SK-N-SH treated with all-trans-retinoic acid at 6 μM for 48 hours (cell line): Measurements from ENCODE around the gene SLCO1A2.

Experiments used
- ARNTL ChIP-seq: fragments of 450-650 bp; formaldehyde crosslinking; IDR thresholded peaks from 2 replicates; pipeline ENCODE4 v1.5.0; 2020; ENCODE audit warnings: low read depth, mild to moderate bottlenecking, moderate library complexity, borderline replicate concordance
- CSDC2 ChIP-seq: fragments of 250-450 bp; sonication (Bioruptor Pico); IDR thresholded peaks from 2 replicates; pipeline ENCODE4 v1.5.0; 2020; ENCODE audit warnings: mild to moderate bottlenecking, moderate library complexity
- GLIS3 ChIP-seq: fragments of 250-450 bp; sonication (Bioruptor Pico); IDR thresholded peaks from 2 replicates; pipeline ENCODE4 v1.5.0; 2020; ENCODE audit warnings: mild to moderate bottlenecking, moderate library complexity
- ISL1 ChIP-seq: fragments of 250-450 bp; sonication (Bioruptor Pico); IDR thresholded peaks from 2 replicates; pipeline ENCODE4 v2.1.2; 2022; ENCODE audit warnings: mild to moderate bottlenecking, moderate library complexity
- OSR1 ChIP-seq: fragments of 250-450 bp; sonication (Bioruptor Pico); IDR thresholded peaks from 2 replicates; pipeline ENCODE4 v1.8.0; 2022; ENCODE audit warnings: moderate library complexity, mild to moderate bottlenecking, inconsistent platforms
- RARB ChIP-seq: fragments of 250-450 bp; sonication (Bioruptor Pico); IDR thresholded peaks from 2 replicates; pipeline ENCODE4 v1.8.0; 2021; ENCODE audit warnings: mild to moderate bottlenecking, moderate library complexity
- ZC3H10 ChIP-seq: fragments of 250-450 bp; sonication (Bioruptor Pico); IDR thresholded peaks from 2 replicates; pipeline ENCODE4 v1.5.1; 2021; ENCODE audit warnings: mild to moderate bottlenecking, moderate library complexity
- ZFP30 ChIP-seq: fragments of 450-650 bp; formaldehyde crosslinking; IDR thresholded peaks from 2 replicates; pipeline ENCODE4 v1.5.0; 2022; ENCODE audit warnings: mild to moderate bottlenecking, moderate library complexity
- ZNF565 ChIP-seq: fragments of 450-650 bp; formaldehyde crosslinking; conservative IDR thresholded peaks from 2 replicates; pipeline ENCODE4 v1.5.0; 2020; ENCODE audit warnings: low read depth, mild to moderate bottlenecking, moderate library complexity
- ZNF8 ChIP-seq: fragments of 450-650 bp; formaldehyde crosslinking; IDR thresholded peaks from 2 replicates; pipeline ENCODE4 v1.5.0; 2020; ENCODE audit warnings: mild to moderate bottlenecking, moderate library complexity
- TF ChIP-seq, protein P1 (sequence below): fragments of 250-450 bp; sonication (Bioruptor Pico); IDR thresholded peaks from 2 replicates; pipeline ENCODE4 v1.5.1; 2021; ENCODE audit warnings: mild to moderate bottlenecking, moderate library complexity
- TF ChIP-seq, protein P2 (sequence below): fragments of 250-450 bp; sonication (Bioruptor Pico); IDR thresholded peaks from 2 replicates; pipeline ENCODE4 v1.8.0; 2020; ENCODE audit warnings: mild to moderate bottlenecking, moderate library complexity, borderline replicate concordance

DNA sequence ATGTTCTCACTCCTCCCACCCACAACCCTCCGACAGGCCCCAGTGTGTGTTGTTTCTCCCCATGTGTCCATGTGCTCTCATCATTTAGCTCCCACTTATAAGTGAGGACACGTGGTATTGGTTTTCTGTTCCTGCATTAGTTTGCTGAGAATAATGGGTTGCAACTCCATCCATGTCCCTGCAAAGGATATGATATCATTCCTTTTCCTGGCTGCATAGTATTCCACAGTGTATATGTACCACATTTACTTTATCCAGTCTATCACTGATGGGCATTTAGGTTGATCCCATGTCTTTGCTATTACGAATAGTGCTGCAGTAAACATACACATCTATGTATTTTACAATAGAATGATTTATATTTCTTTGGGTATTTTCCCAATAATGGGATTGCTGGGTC lies 77.5 kb downstream of the SLCO1A2 start:
- TF ChIP-seq ZNF565 (CRISPR knock-in tag) (no peak), RARB (no peak), ZC3H10 (CRISPR knock-in tag) (no peak), ARNTL (CRISPR knock-in tag) (no peak), ZNF8 (no peak), GLIS3 (CRISPR knock-in tag) (no peak), CSDC2 (CRISPR knock-in tag) (no peak), ISL1 (no peak), OSR1 (CRISPR knock-in tag) (no peak), ZFP30 (CRISPR knock-in tag) (no peak)
- TF ChIP-seq, protein P1, sequence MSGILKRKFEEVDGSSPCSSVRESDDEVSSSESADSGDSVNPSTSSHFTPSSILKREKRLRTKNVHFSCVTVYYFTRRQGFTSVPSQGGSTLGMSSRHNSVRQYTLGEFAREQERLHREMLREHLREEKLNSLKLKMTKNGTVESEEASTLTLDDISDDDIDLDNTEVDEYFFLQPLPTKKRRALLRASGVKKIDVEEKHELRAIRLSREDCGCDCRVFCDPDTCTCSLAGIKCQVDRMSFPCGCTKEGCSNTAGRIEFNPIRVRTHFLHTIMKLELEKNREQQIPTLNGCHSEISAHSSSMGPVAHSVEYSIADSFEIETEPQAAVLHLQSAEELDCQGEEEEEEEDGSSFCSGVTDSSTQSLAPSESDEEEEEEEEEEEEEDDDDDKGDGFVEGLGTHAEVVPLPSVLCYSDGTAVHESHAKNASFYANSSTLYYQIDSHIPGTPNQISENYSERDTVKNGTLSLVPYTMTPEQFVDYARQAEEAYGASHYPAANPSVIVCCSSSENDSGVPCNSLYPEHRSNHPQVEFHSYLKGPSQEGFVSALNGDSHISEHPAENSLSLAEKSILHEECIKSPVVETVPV, result no peak
- TF ChIP-seq, protein P2, sequence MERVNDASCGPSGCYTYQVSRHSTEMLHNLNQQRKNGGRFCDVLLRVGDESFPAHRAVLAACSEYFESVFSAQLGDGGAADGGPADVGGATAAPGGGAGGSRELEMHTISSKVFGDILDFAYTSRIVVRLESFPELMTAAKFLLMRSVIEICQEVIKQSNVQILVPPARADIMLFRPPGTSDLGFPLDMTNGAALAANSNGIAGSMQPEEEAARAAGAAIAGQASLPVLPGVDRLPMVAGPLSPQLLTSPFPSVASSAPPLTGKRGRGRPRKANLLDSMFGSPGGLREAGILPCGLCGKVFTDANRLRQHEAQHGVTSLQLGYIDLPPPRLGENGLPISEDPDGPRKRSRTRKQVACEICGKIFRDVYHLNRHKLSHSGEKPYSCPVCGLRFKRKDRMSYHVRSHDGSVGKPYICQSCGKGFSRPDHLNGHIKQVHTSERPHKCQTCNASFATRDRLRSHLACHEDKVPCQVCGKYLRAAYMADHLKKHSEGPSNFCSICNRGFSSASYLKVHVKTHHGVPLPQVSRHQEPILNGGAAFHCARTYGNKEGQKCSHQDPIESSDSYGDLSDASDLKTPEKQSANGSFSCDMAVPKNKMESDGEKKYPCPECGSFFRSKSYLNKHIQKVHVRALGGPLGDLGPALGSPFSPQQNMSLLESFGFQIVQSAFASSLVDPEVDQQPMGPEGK, result no peak
